Fibroblast of skin of left quadriceps (primary cell): ENCODE results near the gene NEK4.
"Not testable (repeated sequence)": the region's sequence is repeated elsewhere in the genome, so short reads cannot be mapped to it uniquely, and the experiment has no call there.

Source experiments
- DNase-seq, 2 experiments: peaks; one replicate each; pipeline ENCODE4 v3.0.0-alpha.2; 2013; ENCODE audit warnings: low read depth in 2 of 2

NEK4 gene

DNA sequence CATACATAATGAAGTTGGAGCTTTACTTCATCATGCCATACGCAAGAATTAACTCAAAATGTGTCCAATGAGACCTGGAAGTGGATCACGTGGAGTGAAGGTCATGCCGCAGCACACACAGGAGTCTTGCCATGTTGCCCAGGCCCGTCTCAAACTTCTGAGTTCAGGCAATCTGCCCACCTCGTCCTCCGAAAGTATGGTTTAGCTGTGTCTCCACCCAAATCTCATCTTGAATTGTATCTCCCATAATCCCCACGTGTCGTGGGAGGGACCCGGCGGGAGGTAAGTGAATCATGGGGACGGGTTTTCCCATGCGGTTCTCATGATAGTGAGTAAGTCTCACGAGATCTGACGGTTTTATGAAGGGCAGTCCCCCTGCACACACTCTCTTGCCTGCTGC, 39.1 kb downstream of the NEK4 start:
- DNase-seq: no peak

DNA sequence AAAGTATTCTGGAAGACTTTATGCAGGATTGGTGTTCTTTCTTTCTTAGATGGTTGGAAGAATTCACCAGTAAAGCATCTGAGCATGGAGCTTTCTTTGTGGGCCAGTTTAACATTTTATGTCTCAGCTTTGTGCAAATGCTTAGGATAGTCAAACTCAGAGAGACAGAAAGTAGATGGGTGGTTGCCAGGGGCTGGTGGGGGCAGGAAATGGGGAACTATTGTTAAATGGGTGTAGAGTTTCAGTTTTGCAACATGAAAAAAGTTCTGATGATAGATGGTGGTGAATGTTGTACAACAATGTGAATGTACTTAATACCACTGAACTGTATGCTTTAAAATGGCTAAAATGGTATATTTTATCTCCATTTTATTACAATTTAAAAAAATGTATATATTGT, 40.1 kb downstream of the NEK4 start:
- DNase-seq: no peak

DNA sequence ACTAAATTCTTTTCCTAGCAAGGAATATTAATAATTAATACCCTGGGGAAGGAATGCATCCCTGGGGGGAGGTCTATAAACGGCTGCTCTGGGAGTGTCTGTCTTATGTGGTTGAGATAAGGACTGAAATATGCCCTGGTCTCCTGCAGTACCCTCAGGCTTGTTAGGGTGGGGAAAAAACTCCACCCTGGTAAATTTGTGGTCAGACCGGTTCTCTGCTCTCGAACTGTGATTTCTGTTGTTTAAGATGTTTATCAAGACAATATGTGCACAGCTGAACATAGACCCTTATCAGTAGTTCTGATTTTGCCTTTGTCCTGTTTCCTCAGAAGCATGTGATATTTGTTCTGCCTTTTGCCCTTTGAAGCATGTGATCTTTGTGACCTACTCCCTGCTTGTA, 42.0 kb downstream of the NEK4 start:
- not testable (repeated sequence) for DNase-seq

GRCh38 chr3:52724511-52724910, 46.2 kb downstream of the NEK4 start:
- DNase-seq: no peak

- DNase-seq: no peak
Measured at GRCh38 chr3:52723935-52724334, 46.8 kb downstream of the NEK4 start.

GRCh38 chr3:52722491-52722890, 48.2 kb downstream of the NEK4 start:
- DNase-seq: no peak

GRCh38 chr3:52721730-52722008, 49.1 kb downstream of the NEK4 start:
- DNase-seq: no peak

DNA sequence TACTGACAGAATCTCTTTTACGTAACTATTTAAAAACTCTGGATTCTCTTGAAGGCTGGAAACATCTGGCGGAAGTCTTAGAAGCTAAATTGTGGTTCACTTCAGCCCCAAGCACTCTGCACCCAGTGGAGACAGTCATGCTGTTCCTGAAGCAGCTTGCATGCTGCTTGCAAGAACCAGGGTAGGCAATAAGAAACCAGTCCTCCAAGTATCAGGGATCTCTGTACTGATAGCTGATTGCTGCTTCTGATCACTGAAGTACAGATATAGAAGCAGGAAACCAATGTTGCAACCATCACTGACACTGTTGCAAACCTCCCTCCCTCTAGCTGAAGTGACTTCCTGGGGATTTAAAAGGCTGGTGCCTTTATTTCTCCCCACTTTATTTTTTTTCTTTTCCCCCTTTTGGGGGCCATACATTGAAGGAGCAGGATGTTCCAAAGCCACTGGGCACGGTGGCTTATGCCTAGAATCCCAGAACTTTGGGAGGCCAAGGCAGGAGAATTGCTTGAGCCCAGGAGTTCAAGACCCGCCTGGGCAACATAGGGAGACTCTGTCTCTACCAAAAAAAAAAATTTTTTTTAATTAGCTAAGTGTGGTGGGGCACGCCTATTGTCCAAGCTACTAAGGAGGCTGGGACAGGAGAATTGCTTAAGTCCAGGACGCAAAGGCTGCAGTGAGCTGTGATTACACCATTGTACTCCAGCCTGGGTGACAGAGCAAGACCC, 49.6 kb downstream of the NEK4 start:
- DNase-seq: peak in 1 of 2 experiments; percentile 7

DNA sequence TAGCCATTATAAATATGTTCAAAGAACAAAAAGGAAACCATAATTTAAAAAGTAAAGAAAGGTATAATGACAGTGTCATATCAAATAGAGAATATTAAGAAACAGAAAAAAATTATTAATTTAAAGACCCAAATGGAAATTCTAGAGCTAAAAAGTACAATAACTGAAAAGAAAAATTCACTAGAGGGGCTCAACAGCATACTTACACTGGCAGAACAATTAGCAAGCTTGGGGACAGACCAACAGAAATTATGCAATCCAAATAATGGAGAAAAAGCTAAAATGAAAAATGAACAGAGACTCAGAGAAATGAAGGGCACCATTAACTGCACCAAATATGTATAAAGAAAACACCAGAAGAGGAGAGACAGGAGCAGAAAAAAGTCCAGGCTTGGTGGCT, 51.1 kb downstream of the NEK4 start:
- no peak for DNase-seq

DNA sequence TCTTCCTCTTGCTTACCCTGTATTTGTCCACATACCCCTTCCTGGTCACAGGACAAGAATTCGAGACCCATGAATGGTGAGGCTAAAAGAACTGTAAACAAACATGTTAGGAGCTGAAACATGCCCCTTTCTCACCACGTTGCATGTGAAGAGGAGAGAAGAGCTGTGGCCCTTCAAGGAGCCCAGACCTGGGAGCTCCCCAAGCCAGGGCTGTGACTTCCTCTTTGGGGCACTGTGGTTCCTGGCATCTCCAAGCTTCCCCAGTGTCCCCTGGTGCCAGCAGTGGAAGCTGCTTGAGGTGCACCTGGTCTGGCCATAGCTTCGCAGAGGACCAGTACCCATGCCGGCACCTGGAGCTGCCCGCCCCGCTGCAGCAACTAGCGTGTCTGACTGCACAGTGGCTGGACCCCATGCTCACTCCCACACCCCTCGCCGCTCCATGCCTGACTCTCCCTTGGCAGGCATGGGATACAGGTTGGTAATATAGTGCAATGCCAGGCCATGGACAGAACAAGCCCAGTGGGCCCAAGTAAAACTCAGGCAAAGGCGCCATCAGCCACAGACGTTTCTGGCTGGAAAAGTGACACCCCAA, 54.9 kb downstream of the NEK4 start:
- no peak for DNase-seq

- no peak for DNase-seq
Measured at GRCh38 chr3:52714335-52715302, 56.1 kb downstream of the NEK4 start.

- no peak for DNase-seq
Measured at GRCh38 chr3:52712291-52713212, 58.2 kb downstream of the NEK4 start.

DNA sequence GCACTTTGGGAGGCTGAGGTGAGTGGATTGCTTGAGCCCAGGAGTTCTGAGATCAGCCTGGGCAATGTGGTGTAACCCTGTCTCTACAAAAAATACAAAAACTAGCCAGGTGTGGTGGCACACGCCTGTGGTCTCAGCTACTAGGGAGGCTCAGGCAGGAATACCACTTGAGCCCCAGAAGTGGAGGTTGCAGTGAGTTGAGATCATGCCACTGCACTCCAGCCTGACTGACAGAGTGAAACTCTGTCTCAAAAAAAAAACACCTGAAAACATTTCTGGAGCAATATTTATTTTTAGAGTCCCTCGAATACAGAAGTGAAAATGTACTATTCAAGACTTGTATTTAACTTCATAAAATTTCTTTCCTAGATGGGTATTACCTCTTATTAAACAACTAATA, 60.2 kb downstream of the NEK4 start:
- no peak for DNase-seq

DNA sequence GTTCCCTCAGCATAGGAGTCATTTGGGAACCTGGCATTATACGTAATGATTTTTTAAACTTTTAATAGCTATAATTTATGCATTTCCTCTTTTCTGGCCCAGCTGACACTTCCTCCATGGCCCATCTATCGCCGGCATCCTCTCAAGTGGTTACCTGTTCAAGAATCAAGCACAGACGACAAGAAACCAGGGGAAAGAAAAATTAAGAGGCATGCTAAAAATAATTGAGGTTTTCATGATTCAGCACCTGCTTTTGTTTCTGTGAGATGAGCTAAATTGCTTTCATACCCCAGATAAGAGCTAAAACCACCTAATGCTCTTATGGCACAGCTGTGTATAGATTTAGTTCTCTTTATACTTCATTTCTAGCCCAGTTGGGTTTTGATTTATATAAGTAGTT, 63.2 kb downstream of the NEK4 start:
- DNase-seq: no peak

DNA sequence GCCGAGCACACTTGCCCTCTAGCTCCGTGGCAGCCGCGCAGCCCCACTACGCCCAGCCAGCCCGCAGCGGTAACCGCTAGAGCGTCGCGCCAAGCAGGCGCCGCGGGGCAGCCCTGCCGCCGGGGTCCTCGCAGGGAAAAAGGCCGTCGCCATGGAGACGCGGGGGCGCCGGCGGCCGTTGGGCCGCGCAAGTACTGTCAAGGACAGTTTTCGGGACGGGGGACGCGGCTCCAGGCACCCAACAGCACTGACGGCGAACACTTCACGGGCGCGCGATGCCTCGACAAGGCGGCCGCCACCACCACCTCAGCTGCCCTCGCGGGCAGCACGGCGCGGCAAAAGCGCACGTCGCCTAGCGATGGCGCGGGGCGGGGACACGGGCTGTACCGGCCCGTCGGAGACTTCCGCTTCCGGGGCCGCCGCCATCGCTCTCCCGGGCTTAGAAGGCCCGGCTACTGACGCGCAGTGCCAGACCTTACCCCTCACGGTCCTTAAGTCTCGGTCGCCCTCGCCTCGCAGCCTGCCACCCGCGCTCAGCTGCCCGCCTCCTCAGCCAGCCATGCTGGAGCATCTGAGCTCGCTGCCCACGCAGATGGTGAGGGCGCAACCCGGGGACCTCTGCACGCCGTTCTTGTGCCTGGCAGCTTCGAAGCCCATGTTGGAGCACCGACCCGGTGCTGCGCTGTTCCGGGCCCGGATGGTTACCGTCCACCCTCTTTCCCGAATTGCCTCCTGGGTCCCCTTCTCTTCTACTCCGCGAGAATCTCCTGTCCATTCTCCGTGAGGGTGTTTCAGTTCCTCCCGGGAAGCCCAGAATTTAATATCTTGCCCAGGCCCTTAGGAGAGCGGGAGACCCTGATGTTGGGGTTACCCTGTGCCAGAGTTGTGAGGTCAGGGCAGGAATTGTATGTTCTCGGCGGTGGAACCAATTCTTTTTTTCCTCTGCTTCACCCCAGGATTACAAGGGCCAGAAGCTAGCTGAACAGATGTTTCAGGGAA, 64.8 kb downstream of the NEK4 start, which contains the start of the genes GLT8D1 and SPCS1:
TSS of gene GLT8D1 (minus strand) at position 104 of the 999 bp plus-strand sequence. CDS start 5,331 bp downstream, outside the sequence.
TSS of gene SPCS1 (plus strand) at position 419 of the 999 bp plus-strand sequence. CDS start at position 560, 141 bp downstream.
- DNase-seq: peak; percentile 54 to 57

GRCh38 chr3:52705438-52705687, 65.4 kb downstream of the NEK4 start:
- DNase-seq: no peak

- DNase-seq: no peak
Measured at GRCh38 chr3:52704611-52705437, 65.9 kb downstream of the NEK4 start.

GRCh38 chr3:52703341-52703740, 67.4 kb downstream of the NEK4 start:
- no peak for DNase-seq

DNA sequence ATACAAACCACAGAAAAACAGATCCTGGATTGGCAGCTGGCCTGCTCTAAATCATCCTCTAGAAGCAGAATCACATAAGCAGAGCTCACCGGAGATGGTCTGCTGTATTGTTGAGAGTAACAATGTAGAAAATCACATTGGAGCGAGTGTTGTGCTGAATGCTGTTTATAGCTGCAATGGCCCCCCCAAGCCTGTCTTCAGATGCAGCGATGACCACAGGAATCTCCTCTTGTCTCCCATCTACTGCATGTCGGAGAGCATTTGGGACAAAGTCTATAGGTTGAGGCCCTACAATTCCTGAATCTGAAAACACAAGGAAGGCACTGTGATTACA, 73.1 kb downstream of the NEK4 start:
- DNase-seq: no peak
